Measurements from ENCODE around the gene EFCC1.

The EFCC1 gene

GRCh38 chr3:129001101-129001805 is at the start of gene EFCC1:
EFCC1 (plus strand) TSS chr3:129001304; CDS start chr3:129001629, 325 bp downstream.
- DNase-seq: peak in 1 of 2 donors; percentile 52

GRCh38 chr3:128956440-128956839 is 44.7 kb upstream of the EFCC1 start:
- no peak for DNase-seq

GRCh38 chr3:128965280-128965679 is 35.8 kb upstream of the EFCC1 start:
- no peak for DNase-seq

- DNase-seq: no peak
Observed at GRCh38 chr3:128965818-128966217, 35.3 kb upstream of the EFCC1 start.

- no peak for DNase-seq
Observed at GRCh38 chr3:128967748-128968355, 33.3 kb upstream of the EFCC1 start.

GRCh38 chr3:128969993-128970739 is 30.9 kb upstream of the EFCC1 start:
- DNase-seq: peak; percentile 66 to 67

- no peak for DNase-seq
Observed at GRCh38 chr3:128970740-128971047, 30.4 kb upstream of the EFCC1 start.

- DNase-seq: no peak
Observed at GRCh38 chr3:128971421-128972100, 29.5 kb upstream of the EFCC1 start.

- no peak for DNase-seq
Observed at GRCh38 chr3:128973988-128974564, 27.0 kb upstream of the EFCC1 start.

GRCh38 chr3:128975276-128975675 is 25.8 kb upstream of the EFCC1 start:
- no peak for DNase-seq

GRCh38 chr3:128983293-128984069 is 17.6 kb upstream of the EFCC1 start:
- no peak for DNase-seq

- no peak for DNase-seq
Observed at GRCh38 chr3:128984596-128984995, 16.5 kb upstream of the EFCC1 start.

- DNase-seq: no peak
Observed at GRCh38 chr3:128987302-128988100, 13.6 kb upstream of the EFCC1 start.

GRCh38 chr3:128988286-128988685 is 12.8 kb upstream of the EFCC1 start:
- no peak for DNase-seq

GRCh38 chr3:128991355-128991895 is 9.7 kb upstream of the EFCC1 start:
- no peak for DNase-seq

- DNase-seq: no peak
Observed at GRCh38 chr3:128992926-128993460, 8.1 kb upstream of the EFCC1 start.

- peak; percentile 89 to 92 for DNase-seq
Observed at GRCh38 chr3:128993461-128994172, 7.5 kb upstream of the EFCC1 start, which contains the start of gene CFAP92. CFAP92 (minus strand) TSS chr3:128994076; CDS start chr3:128993304, 772 bp downstream.

- no peak for DNase-seq
Observed at GRCh38 chr3:128994173-128994512, 7.0 kb upstream of the EFCC1 start.

- no peak for DNase-seq
Observed at GRCh38 chr3:128994581-128995546, 6.2 kb upstream of the EFCC1 start.
